WTC11 (cell line): ENCODE results near the gene CAPN2. TPM values are rescaled to one million over a fixed set of nuclear protein-coding genes. Genes with fewer than 3 reads are reported as not detected.

Experiments
- ATAC-seq: fragments of 200-7000 bp; cut with Tn5 transposase; 2 replicates; pipeline ENCODE4 v1.10.0; 2021; ENCODE audit warnings: mild to moderate bottlenecking, moderate library complexity
- CTCF ChIA-PET: fragments of 300-600 bp; sonication (Branson Sonifier 250); formaldehyde crosslinking; loops from one replicate; lab custom pipeline; 2021; ENCODE audit warnings: antibody characterized with exemption; lab: Charles Lee
- POLR2A ChIA-PET: fragments of 350-600 bp; sonication (Branson Sonifier 250); formaldehyde crosslinking; loops from one replicate; lab custom pipeline; 2021; ENCODE audit warnings: antibody characterized with exemption; lab: Charles Lee
- DNase-seq: peaks from one replicate; pipeline ENCODE4 v3.0.0; 2021; ENCODE audit warnings: low spot score
- H3K27ac Mint-ChIP-seq: 2 replicates; pipeline ENCODE4 v1.8.0; 2021; ENCODE audit warnings: mixed read lengths
- H3K27me3 Mint-ChIP-seq: 2 replicates; pipeline ENCODE4 v1.8.0; 2021; ENCODE audit warnings: low read depth, mild to moderate bottlenecking, moderate library complexity, mixed read lengths
- H3K36me3 Mint-ChIP-seq: 2 replicates; pipeline ENCODE4 v1.8.0; 2021; ENCODE audit warnings: mixed read lengths
- H3K4me1 Mint-ChIP-seq: 2 replicates; pipeline ENCODE4 v1.8.0; 2022; ENCODE audit warnings: mixed read lengths
- H3K4me3 Mint-ChIP-seq: 2 replicates; pipeline ENCODE4 v1.8.0; 2021; ENCODE audit warnings: mild to moderate bottlenecking, moderate library complexity, mixed read lengths
- H3K9me3 Mint-ChIP-seq: 2 replicates; pipeline ENCODE4 v1.8.0; 2021; ENCODE audit warnings: mixed read lengths
- ATF2 ChIP-seq: sonication (generic); formaldehyde crosslinking; IDR thresholded peaks from 2 replicates; pipeline ENCODE4 v1.8.1; 2022; ENCODE audit warnings: low read depth, missing genetic modification reagents, borderline replicate concordance
- CDX4 ChIP-seq: fragments of 250-450 bp; sonication (Bioruptor Pico); IDR thresholded peaks from 2 replicates; pipeline ENCODE4 v1.9.0; 2021; ENCODE audit warnings: moderate library complexity, mild to moderate bottlenecking, inconsistent platforms, borderline replicate concordance
- NFYB ChIP-seq: sonication (generic); formaldehyde crosslinking; conservative IDR thresholded peaks from 2 replicates; pipeline ENCODE4 v1.8.0; 2022; ENCODE audit warnings: low read depth, missing genetic modification reagents
- SMAD3 ChIP-seq: sonication (generic); formaldehyde crosslinking; IDR thresholded peaks from 2 replicates; pipeline ENCODE4 v1.8.0; 2022; ENCODE audit warnings: missing genetic modification reagents, mild to moderate bottlenecking, borderline replicate concordance
- ZNF219 ChIP-seq: sonication (generic); formaldehyde crosslinking; IDR thresholded peaks from 2 replicates; pipeline ENCODE4 v1.8.0; 2023; ENCODE audit warnings: missing genetic modification reagents, mild to moderate bottlenecking, borderline replicate concordance
- ZNF317 ChIP-seq: sonication (generic); formaldehyde crosslinking; IDR thresholded peaks from 2 replicates; pipeline ENCODE4 v1.8.1; 2023; ENCODE audit warnings: low read depth, mild to moderate bottlenecking, moderate library complexity, missing genetic modification reagents, borderline replicate concordance
- ZNF425 ChIP-seq: fragments of 250-450 bp; sonication (Bioruptor Pico); conservative IDR thresholded peaks from 2 replicates; pipeline ENCODE4 v1.9.0; 2021; ENCODE audit warnings: mild to moderate bottlenecking
- total RNA-seq: library from RNA; stranded (reverse); gene quantifications from 3 replicates; pipeline ENCODE4 v1.2.3, GENCODE V29; 2021
- TF ChIP-seq, protein P1 (sequence below): sonication (generic); formaldehyde crosslinking; IDR thresholded peaks from 2 replicates; pipeline ENCODE4 v1.8.1; 2022; ENCODE audit warnings: low read depth, mild to moderate bottlenecking, moderate library complexity, missing genetic modification reagents, borderline replicate concordance
- TF ChIP-seq, protein P2 (sequence below): fragments of 250-450 bp; sonication (Bioruptor Pico); IDR thresholded peaks from 2 replicates; pipeline ENCODE4 v1.9.0; 2021; ENCODE audit warnings: mild to moderate bottlenecking, borderline replicate concordance
- TF ChIP-seq, protein P3 (sequence below): sonication (generic); formaldehyde crosslinking; conservative IDR thresholded peaks from 2 replicates; pipeline ENCODE4 v1.8.1; 2022; ENCODE audit warnings: mild to moderate bottlenecking, missing genetic modification reagents

Gene CAPN2
- total RNA-seq, 1 experiment from 2014 or later = 21.3 TPM

GRCh38 chr1:223776075-223776814 lies 63.9 kb downstream of the CAPN2 start (continued):
- TF ChIP-seq SMAD3 (CRISPR knock-in tag) = no peak
- no peak for TF ChIP-seq CDX4 (CRISPR knock-in tag)
- TF ChIP-seq ZNF425 (CRISPR knock-in tag) = no peak
- TF ChIP-seq, protein P1, sequence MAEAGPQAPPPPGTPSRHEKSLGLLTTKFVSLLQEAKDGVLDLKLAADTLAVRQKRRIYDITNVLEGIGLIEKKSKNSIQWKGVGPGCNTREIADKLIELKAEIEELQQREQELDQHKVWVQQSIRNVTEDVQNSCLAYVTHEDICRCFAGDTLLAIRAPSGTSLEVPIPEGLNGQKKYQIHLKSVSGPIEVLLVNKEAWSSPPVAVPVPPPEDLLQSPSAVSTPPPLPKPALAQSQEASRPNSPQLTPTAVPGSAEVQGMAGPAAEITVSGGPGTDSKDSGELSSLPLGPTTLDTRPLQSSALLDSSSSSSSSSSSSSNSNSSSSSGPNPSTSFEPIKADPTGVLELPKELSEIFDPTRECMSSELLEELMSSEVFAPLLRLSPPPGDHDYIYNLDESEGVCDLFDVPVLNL (CRISPR knock-in tag) = no peak
- TF ChIP-seq ZNF317 = no peak

GRCh38 chr1:223776826-223777454 lies 64.6 kb downstream of the CAPN2 start:
- Mint-ChIP-seq H3K36me3 (peaks cover 43% of the 10 kb centered on the region), H3K27me3 (no peaks in the 10 kb centered on the region), H3K4me3 (no peak overlapping the region), H3K27ac (no peak overlapping the region), H3K4me1 (peaks cover 10% of the 10 kb centered on the region), H3K9me3 (no peaks in the 10 kb centered on the region)
- ChIA-PET CTCF (no interaction called here), POLR2A (no interaction called here)
- no peak for DNase-seq
- no peak for ATAC-seq
- TF ChIP-seq, protein P2, sequence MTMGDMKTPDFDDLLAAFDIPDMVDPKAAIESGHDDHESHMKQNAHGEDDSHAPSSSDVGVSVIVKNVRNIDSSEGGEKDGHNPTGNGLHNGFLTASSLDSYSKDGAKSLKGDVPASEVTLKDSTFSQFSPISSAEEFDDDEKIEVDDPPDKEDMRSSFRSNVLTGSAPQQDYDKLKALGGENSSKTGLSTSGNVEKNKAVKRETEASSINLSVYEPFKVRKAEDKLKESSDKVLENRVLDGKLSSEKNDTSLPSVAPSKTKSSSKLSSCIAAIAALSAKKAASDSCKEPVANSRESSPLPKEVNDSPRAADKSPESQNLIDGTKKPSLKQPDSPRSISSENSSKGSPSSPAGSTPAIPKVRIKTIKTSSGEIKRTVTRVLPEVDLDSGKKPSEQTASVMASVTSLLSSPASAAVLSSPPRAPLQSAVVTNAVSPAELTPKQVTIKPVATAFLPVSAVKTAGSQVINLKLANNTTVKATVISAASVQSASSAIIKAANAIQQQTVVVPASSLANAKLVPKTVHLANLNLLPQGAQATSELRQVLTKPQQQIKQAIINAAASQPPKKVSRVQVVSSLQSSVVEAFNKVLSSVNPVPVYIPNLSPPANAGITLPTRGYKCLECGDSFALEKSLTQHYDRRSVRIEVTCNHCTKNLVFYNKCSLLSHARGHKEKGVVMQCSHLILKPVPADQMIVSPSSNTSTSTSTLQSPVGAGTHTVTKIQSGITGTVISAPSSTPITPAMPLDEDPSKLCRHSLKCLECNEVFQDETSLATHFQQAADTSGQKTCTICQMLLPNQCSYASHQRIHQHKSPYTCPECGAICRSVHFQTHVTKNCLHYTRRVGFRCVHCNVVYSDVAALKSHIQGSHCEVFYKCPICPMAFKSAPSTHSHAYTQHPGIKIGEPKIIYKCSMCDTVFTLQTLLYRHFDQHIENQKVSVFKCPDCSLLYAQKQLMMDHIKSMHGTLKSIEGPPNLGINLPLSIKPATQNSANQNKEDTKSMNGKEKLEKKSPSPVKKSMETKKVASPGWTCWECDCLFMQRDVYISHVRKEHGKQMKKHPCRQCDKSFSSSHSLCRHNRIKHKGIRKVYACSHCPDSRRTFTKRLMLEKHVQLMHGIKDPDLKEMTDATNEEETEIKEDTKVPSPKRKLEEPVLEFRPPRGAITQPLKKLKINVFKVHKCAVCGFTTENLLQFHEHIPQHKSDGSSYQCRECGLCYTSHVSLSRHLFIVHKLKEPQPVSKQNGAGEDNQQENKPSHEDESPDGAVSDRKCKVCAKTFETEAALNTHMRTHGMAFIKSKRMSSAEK (CRISPR knock-in tag) = no peak
- no peak for TF ChIP-seq NFYB (CRISPR knock-in tag)
- TF ChIP-seq ZNF219 (CRISPR knock-in tag) = no peak
- TF ChIP-seq ATF2 (CRISPR knock-in tag) = no peak
- TF ChIP-seq, protein P3, sequence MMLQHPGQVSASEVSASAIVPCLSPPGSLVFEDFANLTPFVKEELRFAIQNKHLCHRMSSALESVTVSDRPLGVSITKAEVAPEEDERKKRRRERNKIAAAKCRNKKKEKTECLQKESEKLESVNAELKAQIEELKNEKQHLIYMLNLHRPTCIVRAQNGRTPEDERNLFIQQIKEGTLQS (CRISPR knock-in tag) = no peak
